Trophoblast cell (in vitro differentiated cells and primary cell): Measurements from ENCODE around the gene DLGAP1.
"Not testable (repeated sequence)": the region's sequence is repeated elsewhere in the genome, so short reads cannot be mapped to it uniquely, and the experiment has no call there.

Source experiments
- DNase-seq, 2 donors: peaks; one replicate each; pipeline ENCODE4 v3.0.0-alpha.2; 2016
- H2AFZ ChIP-seq: 2 replicates; pipeline ENCODE4 v1.6.1; 2013; ENCODE audit warnings: low read length, moderate library complexity, mild to moderate bottlenecking; ENCODE audit not compliant: insufficient read depth, poor library complexity
- H2AK5ac ChIP-seq: 2 replicates; pipeline ENCODE4 v1.6.1; 2013; ENCODE audit warnings: mild to moderate bottlenecking, low read length
- H2BK120ac ChIP-seq: 2 replicates; pipeline ENCODE4 v1.6.1; 2013; ENCODE audit warnings: low read length, mild to moderate bottlenecking, moderate library complexity; ENCODE audit not compliant: insufficient read depth, poor library complexity
- H2BK12ac ChIP-seq: 2 replicates; pipeline ENCODE4 v1.6.1; 2013; ENCODE audit warnings: mild to moderate bottlenecking, low read length, moderate library complexity
- H2BK5ac ChIP-seq: 2 replicates; pipeline ENCODE4 v1.6.1; 2013; ENCODE audit warnings: low read length, low read depth, moderate library complexity, mild to moderate bottlenecking; ENCODE audit not compliant: poor library complexity
- H3K14ac ChIP-seq: 2 replicates; pipeline ENCODE4 v1.6.1; 2013; ENCODE audit warnings: mild to moderate bottlenecking, low read length
- H3K18ac ChIP-seq: 2 replicates; pipeline ENCODE4 v1.6.1; 2013; ENCODE audit warnings: mild to moderate bottlenecking, low read length
- H3K23ac ChIP-seq: 2 replicates; pipeline ENCODE4 v1.6.1; 2013; ENCODE audit warnings: low read length
- H3K27ac ChIP-seq: 2 replicates; pipeline ENCODE4 v1.5.1; 2013; ENCODE audit warnings: low read depth, mild to moderate bottlenecking, inconsistent platforms, low read length, moderate library complexity
- H3K27me3 ChIP-seq: 2 replicates; pipeline ENCODE4 v1.6.1; 2013; ENCODE audit warnings: inconsistent platforms, mild to moderate bottlenecking, low read length, moderate library complexity; ENCODE audit not compliant: insufficient read depth
- H3K36me3 ChIP-seq, 2 experiments: 1 replicate in 1 of 2; 2 replicates in 1 of 2; pipeline ENCODE4 v1.6.1; 2013; ENCODE audit warnings: low read length in 2 of 2, mild to moderate bottlenecking in 2 of 2, moderate library complexity in 1 of 2; ENCODE audit not compliant: insufficient read depth in 2 of 2, control insufficient read depth in 1 of 2
- H3K4ac ChIP-seq: 2 replicates; pipeline ENCODE4 v1.6.1; 2013; ENCODE audit warnings: low read depth, mild to moderate bottlenecking, low read length, moderate library complexity
- H3K4me1 ChIP-seq, 2 experiments: 1 replicate in 1 of 2; 2 replicates in 1 of 2; pipeline ENCODE4 v1.6.1; 2013; ENCODE audit warnings: low read length in 2 of 2, mild to moderate bottlenecking in 2 of 2, moderate library complexity in 1 of 2; ENCODE audit not compliant: insufficient read depth in 2 of 2, control insufficient read depth in 1 of 2
- H3K4me2 ChIP-seq: 2 replicates; pipeline ENCODE4 v1.6.1; 2013; ENCODE audit warnings: inconsistent platforms, mild to moderate bottlenecking, low read length, moderate library complexity
- H3K4me3 ChIP-seq: 2 replicates; pipeline ENCODE4 v1.5.1; 2013; ENCODE audit warnings: mild to moderate bottlenecking, low read depth, low read length, inconsistent platforms
- H3K79me1 ChIP-seq: one replicate; pipeline ENCODE4 v1.6.1; 2013; ENCODE audit warnings: low read length
- H3K79me2 ChIP-seq: 2 replicates; pipeline ENCODE4 v1.6.1; 2013; ENCODE audit warnings: low read length, mild to moderate bottlenecking; ENCODE audit not compliant: control insufficient read depth, insufficient read depth, poor library complexity
- H3K9ac ChIP-seq: 2 replicates; pipeline ENCODE4 v1.6.1; 2013; ENCODE audit warnings: mild to moderate bottlenecking, low read length
- H3K9me3 ChIP-seq: 2 replicates; pipeline ENCODE4 v1.6.1; 2013; ENCODE audit warnings: low read depth, mild to moderate bottlenecking, control low read depth, inconsistent platforms, low read length; ENCODE audit not compliant: insufficient read depth
- H4K12ac ChIP-seq: 2 replicates; pipeline ENCODE4 v1.6.1; 2013; ENCODE audit warnings: low read depth, mild to moderate bottlenecking, low read length, moderate library complexity
- H4K8ac ChIP-seq: 2 replicates; pipeline ENCODE4 v1.6.1; 2013; ENCODE audit warnings: low read depth, mild to moderate bottlenecking, low read length, moderate library complexity
- H4K91ac ChIP-seq: one replicate; pipeline ENCODE4 v1.6.1; 2013; ENCODE audit warnings: low read depth, mild to moderate bottlenecking, low read length, moderate library complexity
- WGBS: extraction: QIAGEN DNeasy Blood & Tissue Kit; methylation state at CpG from one replicate; pipeline ENCODE4 v1.1.7; 2013; ENCODE audit warnings: missing lambda C conversion rate; ENCODE audit not compliant: insufficient read length, insufficient coverage; ENCODE audit errors: extremely low coverage; 5-methylcytosine and 5-hydroxymethylcytosine counted together

The DLGAP1 gene

GRCh38 chr18:3703732-3704176 lies 751.4 kb downstream of the DLGAP1 start:
- no peak overlapping the region for H4K12ac ChIP-seq
- H2AK5ac ChIP-seq = no peak overlapping the region
- H3K79me1 ChIP-seq = no peaks in the 10 kb centered on the region
- H3K79me2 ChIP-seq = no peaks in the 10 kb centered on the region
- no peak overlapping the region for H2AFZ ChIP-seq
- no peak overlapping the region for H2BK12ac ChIP-seq
- H3K4ac ChIP-seq = no peak overlapping the region
- H2BK5ac ChIP-seq = no peak overlapping the region
- H3K18ac ChIP-seq = no peak overlapping the region
- H3K4me3 ChIP-seq = no peak overlapping the region
- DNase-seq = peak; percentile 17 to 74
- no peak overlapping the region for H3K23ac ChIP-seq
- WGBS = no CpG with 5 or more reads among the region's 7 CpGs
- H3K9ac ChIP-seq = no peak overlapping the region
- H4K8ac ChIP-seq = no peak overlapping the region
- H3K4me1 ChIP-seq = peaks cover 0 to 3% of the 10 kb centered on the region in 2 experiments
- no peak overlapping the region for H2BK120ac ChIP-seq
- H4K91ac ChIP-seq = no peak overlapping the region
- H3K4me2 ChIP-seq = no peak overlapping the region
- no peak overlapping the region for H3K14ac ChIP-seq
- no peaks in the 10 kb centered on the region for H3K9me3 ChIP-seq
- no peaks in the 10 kb centered on the region for H3K27me3 ChIP-seq
- no peaks in the 10 kb centered on the region for H3K36me3 ChIP-seq
- H3K27ac ChIP-seq = no peak overlapping the region

GRCh38 chr18:3699707-3700567 lies 755.2 kb downstream of the DLGAP1 start:
- not testable (repeated sequence) for H3K9me3 ChIP-seq, H2BK5ac ChIP-seq, H3K79me1 ChIP-seq, H3K4ac ChIP-seq, H4K12ac ChIP-seq, H3K27me3 ChIP-seq, H3K4me3 ChIP-seq, H2BK12ac ChIP-seq, H4K8ac ChIP-seq, H3K4me1 ChIP-seq, H3K4me2 ChIP-seq, H3K18ac ChIP-seq, H2AK5ac ChIP-seq, H4K91ac ChIP-seq, H3K36me3 ChIP-seq, H3K9ac ChIP-seq, DNase-seq, H3K23ac ChIP-seq, H2BK120ac ChIP-seq, H3K79me2 ChIP-seq, H2AFZ ChIP-seq, H3K27ac ChIP-seq, H3K14ac ChIP-seq
- no CpG with 5 or more reads among the region's 16 CpGs for WGBS

GRCh38 chr18:3694030-3694778 lies 760.9 kb downstream of the DLGAP1 start:
- H3K9ac ChIP-seq, H3K4me1 ChIP-seq, DNase-seq, H3K79me2 ChIP-seq, H3K79me1 ChIP-seq, H3K27me3 ChIP-seq, H3K18ac ChIP-seq, H3K4ac ChIP-seq, H2AK5ac ChIP-seq, H2BK120ac ChIP-seq, H3K9me3 ChIP-seq, H3K23ac ChIP-seq, H2BK12ac ChIP-seq, H3K4me2 ChIP-seq, H3K14ac ChIP-seq, H4K12ac ChIP-seq, H4K91ac ChIP-seq, H4K8ac ChIP-seq, H2BK5ac ChIP-seq, H3K27ac ChIP-seq, H2AFZ ChIP-seq, H3K36me3 ChIP-seq, H3K4me3 ChIP-seq: not testable (repeated sequence)
- no CpG with 5 or more reads among the region's 5 CpGs for WGBS

- Histone ChIP-seq H4K8ac (no peak overlapping the region), H3K4me3 (no peak overlapping the region), H2BK12ac (no peak overlapping the region), H3K79me2 (no peaks in the 10 kb centered on the region), H3K23ac (no peak overlapping the region), H3K27me3 (no peaks in the 10 kb centered on the region), H2BK120ac (no peak overlapping the region), H3K79me1 (peaks cover 8% of the 10 kb centered on the region), H3K9ac (no peak overlapping the region), H3K4me2 (no peak overlapping the region), H3K27ac (no peak overlapping the region), H3K14ac (no peak overlapping the region), H4K12ac (no peak overlapping the region), H3K4ac (no peak overlapping the region), H3K18ac (no peak overlapping the region), H3K9me3 (no peaks in the 10 kb centered on the region), H2AFZ (no peak overlapping the region), H2BK5ac (no peak overlapping the region), H3K4me1 (peaks cover 0 to 10% of the 10 kb centered on the region in 2 experiments), H2AK5ac (no peak overlapping the region), H3K36me3 (no peaks in the 10 kb centered on the region), H4K91ac (no peak overlapping the region)
- DNase-seq = no peak
- no CpG with 5 or more reads among the region's 2 CpGs for WGBS
These were observed 761.7 kb downstream of the DLGAP1 start for GRCh38 chr18:3693410-3693809.
